B cell (primary cell): Measurements from ENCODE around the gene PLCL1. TPM values are rescaled to one million over a fixed set of nuclear protein-coding genes. Genes with fewer than 3 reads are reported as not detected.

Experiments
- ATAC-seq: fragments of 200-7000 bp; cut with Tn5 transposase; one replicate; pipeline ENCODE4 v1.10.0; 2021; ENCODE audit warnings: low read depth, mild to moderate bottlenecking, moderate number of reproducible peaks, moderate library complexity
- CTCF ChIA-PET: fragments of 350-600 bp; sonication (Branson Sonifier 250); formaldehyde crosslinking; loops from one replicate; lab custom pipeline; 2021; ENCODE audit warnings: antibody characterized with exemption, inconsistent platforms; lab: Charles Lee
- POLR2A ChIA-PET: fragments of 350-600 bp; sonication (Branson Sonifier 250); formaldehyde crosslinking; loops from one replicate; lab custom pipeline; 2021; ENCODE audit warnings: antibody characterized with exemption; lab: Charles Lee
- DNase-seq: peaks from one replicate; pipeline ENCODE4 v3.0.0; 2013
- H2AFZ ChIP-seq: 2 replicates; pipeline ENCODE4 v1.6.1; 2012; ENCODE audit warnings: mild to moderate bottlenecking, low read depth, low read length; ENCODE audit not compliant: insufficient read depth, poor library complexity, severe bottlenecking
- H3K27ac ChIP-seq, 2 donors: 1 replicate in 1 of 2; 2 replicates in 1 of 2; pipeline ENCODE4 v1.5.1; 2012 to 2013; ENCODE audit warnings: low read length in 2 of 2, mild to moderate bottlenecking in 2 of 2, moderate library complexity in 1 of 2
- H3K27me3 ChIP-seq, 4 experiments: fragments of 200-600 bp in 1 of 4; sonication (generic) in 1 of 4; replicated peaks in 1 of 4; 1 replicate in 2 of 4; 2 replicates in 2 of 4; pipeline versions ENCODE4 v1.6.1 to v1.7.0; 2013 to 2016; ENCODE audit warnings: low read length in 3 of 4, mild to moderate bottlenecking in 2 of 4, mixed read lengths in 1 of 4, moderate library complexity in 1 of 4; ENCODE audit not compliant: insufficient read depth in 4 of 4, control insufficient read depth in 3 of 4; ENCODE audit errors: control extremely low read depth in 1 of 4
- H3K36me3 ChIP-seq, 2 experiments: replicated peaks in 1 of 2; 1 replicate in 1 of 2; 2 replicates in 1 of 2; pipeline versions ENCODE4 v1.6.1 to v1.7.1; 2013; ENCODE audit warnings: low read length in 1 of 2; ENCODE audit not compliant: insufficient read depth in 2 of 2, control insufficient read depth in 1 of 2; ENCODE audit errors: control extremely low read depth in 1 of 2, extremely low read depth in 1 of 2
- H3K4me1 ChIP-seq, 2 donors: fragments of 200-600 bp in 1 of 2; sonication (generic) in 1 of 2; 1 replicate in 1 of 2; 2 replicates in 1 of 2; pipeline versions ENCODE4 v1.5.1 to v1.6.1; 2013 to 2017; ENCODE audit warnings: low read length in 2 of 2; ENCODE audit not compliant: control insufficient read depth in 2 of 2, insufficient read depth in 2 of 2
- H3K4me2 ChIP-seq: replicated peaks from 2 replicates; pipeline ENCODE3; 2012; ENCODE audit warnings: mild to moderate bottlenecking, low read depth, low read length; ENCODE audit not compliant: poor library complexity, severe bottlenecking
- H3K4me3 ChIP-seq, 5 experiments: fragments of 200-600 bp in 1 of 5; sonication (generic) in 1 of 5; 1 replicate in 3 of 5; 2 replicates in 2 of 5; pipeline versions ENCODE4 v1.5.1 to v1.7.0; 2011 to 2016; ENCODE audit warnings: low read length in 4 of 5, mild to moderate bottlenecking in 4 of 5, low read depth in 2 of 5, control low read depth in 1 of 5, moderate library complexity in 1 of 5; ENCODE audit not compliant: insufficient read depth in 1 of 5; ENCODE audit errors: control extremely low read depth in 1 of 5, extremely low read depth in 1 of 5
- H3K79me2 ChIP-seq: fragments of 200-600 bp; sonication (generic); one replicate; pipeline ENCODE4 v1.6.0; 2016; ENCODE audit warnings: low read length; ENCODE audit not compliant: control insufficient read depth, insufficient read depth
- H3K9ac ChIP-seq: fragments of 200-600 bp; sonication (generic); 2 replicates; pipeline ENCODE4 v1.6.1; 2017; ENCODE audit warnings: mild to moderate bottlenecking, low read length, moderate library complexity
- H3K9me3 ChIP-seq, 3 donors: one replicate each; pipeline versions ENCODE4 v1.6.1 to v1.7.1; 2013; ENCODE audit warnings: low read length in 2 of 3; ENCODE audit not compliant: control insufficient read depth in 2 of 3, insufficient read depth in 1 of 3; ENCODE audit errors: control extremely low read depth in 1 of 3
- H4K20me1 ChIP-seq: 2 replicates; pipeline ENCODE4 v1.6.0; 2012; ENCODE audit warnings: mild to moderate bottlenecking, low read length; ENCODE audit not compliant: insufficient read depth, control insufficient read depth, poor library complexity, severe bottlenecking
- H3K27ac Mint-ChIP-seq: one replicate; pipeline ENCODE4 v1.8.0; 2021; ENCODE audit warnings: mixed read lengths
- H3K27me3 Mint-ChIP-seq: one replicate; pipeline ENCODE4 v1.8.0; 2021; ENCODE audit warnings: mixed read lengths
- H3K4me1 Mint-ChIP-seq: one replicate; pipeline ENCODE4 v1.8.0; 2021; ENCODE audit warnings: mixed read lengths
- H3K4me3 Mint-ChIP-seq: one replicate; pipeline ENCODE4 v1.8.0; 2021; ENCODE audit warnings: mixed read lengths
- H3K9me3 Mint-ChIP-seq: one replicate; pipeline ENCODE4 v1.8.0; 2022; ENCODE audit warnings: mixed read lengths; ENCODE audit not compliant: insufficient read depth
- CTCF ChIP-seq: fragments of 200-600 bp; IDR thresholded peaks from one replicate; pipeline ENCODE4 v1.8.0; 2022; ENCODE audit warnings: antibody characterized with exemption, mild to moderate bottlenecking
- EZH2 ChIP-seq: IDR thresholded peaks from 2 replicates; pipeline ENCODE4 v1.6.1; 2012; ENCODE audit warnings: borderline replicate concordance, low read depth, mild to moderate bottlenecking, moderate library complexity, low read length; ENCODE audit not compliant: insufficient read depth, poor library complexity, severe bottlenecking
- WGBS: methylation state at CpG from one replicate; pipeline ENCODE4 v1.1.5; 2013; ENCODE audit warnings: missing lambda C conversion rate; ENCODE audit not compliant: insufficient coverage; 5-methylcytosine and 5-hydroxymethylcytosine counted together
- intact Hi-C: fragments of 100-400 bp; cut with micrococcal nuclease; formaldehyde crosslinking; loops from one replicate; pipeline ENCODE4 v1.10.0; 2022
- polyA plus RNA-seq: library from polyadenylated mRNA; depleted of rRNA; stranded (reverse); fragments of >200 nt; gene quantifications from 2 replicates; pipeline ENCODE4 v1.2.3, GENCODE V29; 2012
- total RNA-seq, 2 donors: library from RNA; stranded (reverse); fragments of 120-200 nt in 1 of 2; gene quantifications; 1 replicate in 1 of 2; 2 replicates in 1 of 2; pipeline versions ENCODE4 v1.2.3 to v1.2.4, GENCODE V29; 2013 to 2022

The PLCL1 gene
- total and polyA plus RNA-seq, 2 donors (not counting 1 experiment from before 2014, with no cell fraction given): 0.07 to 0.25 TPM

- H3K27me3 ChIP-seq: no peaks in the 10 kb centered on the region
- TF ChIP-seq EZH2 (no peak), CTCF (no peak)
- Mint-ChIP-seq H3K4me1 (no peaks in the 10 kb centered on the region), H3K4me3 (no peak overlapping the region), H3K27me3 (no peaks in the 10 kb centered on the region), H3K27ac (no peak overlapping the region), H3K9me3 (no peaks in the 10 kb centered on the region)
- no peaks in the 10 kb centered on the region for H3K36me3 ChIP-seq
- no peaks in the 10 kb centered on the region for H3K79me2 ChIP-seq
- no peak overlapping the region for H2AFZ ChIP-seq
- H3K9ac ChIP-seq: no peak overlapping the region
- no peak overlapping the region for H3K4me3 ChIP-seq
- DNase-seq (no peak), ATAC-seq (no peak)
- H3K27ac ChIP-seq: no peak overlapping the region
- no peaks in the 10 kb centered on the region for H3K4me1 ChIP-seq
- WGBS: no CpG with 5 or more reads among the region's 1 CpG
- POLR2A ChIA-PET: no interaction called here
- intact Hi-C loops: no loop called here
- H3K9me3 ChIP-seq: no peaks in the 10 kb centered on the region
- no peak overlapping the region for H3K4me2 ChIP-seq
- CTCF ChIA-PET: no interaction called here
- H4K20me1 ChIP-seq: no peaks in the 10 kb centered on the region
Measured at GRCh38 chr2:198100346-198100745, 296.0 kb downstream of the PLCL1 start.

- CTCF ChIA-PET: no interaction called here
- H3K9me3 Mint-ChIP-seq: no peaks in the 10 kb centered on the region
- no peaks in the 10 kb centered on the region for H3K36me3 ChIP-seq
- no peak overlapping the region for H3K4me2 ChIP-seq
- TF ChIP-seq EZH2 (no peak), CTCF (no peak)
- H3K4me3 Mint-ChIP-seq: no peak overlapping the region
- H3K27ac ChIP-seq: no peak overlapping the region
- no peaks in the 10 kb centered on the region for H3K9me3 ChIP-seq
- no peaks in the 10 kb centered on the region for H3K27me3 Mint-ChIP-seq
- no peaks in the 10 kb centered on the region for H3K27me3 ChIP-seq
- H3K27ac Mint-ChIP-seq: no peak overlapping the region
- H3K4me1 ChIP-seq: no peaks in the 10 kb centered on the region
- 67% methylated on average over 1 of the region's 3 CpGs for WGBS
- intact Hi-C loops: no loop called here
- no peak overlapping the region for H2AFZ ChIP-seq
- no peak overlapping the region for H3K9ac ChIP-seq
- ATAC-seq (no peak), DNase-seq (no peak)
- no peaks in the 10 kb centered on the region for H3K4me1 Mint-ChIP-seq
- no peak overlapping the region for H3K4me3 ChIP-seq
- POLR2A ChIA-PET: no interaction called here
- no peaks in the 10 kb centered on the region for H3K79me2 ChIP-seq
- H4K20me1 ChIP-seq: no peaks in the 10 kb centered on the region
Measured at GRCh38 chr2:198101688-198102087, 297.3 kb downstream of the PLCL1 start.
